CD4-positive, alpha-beta T cell (primary cell): Measurements from ENCODE around the gene RAP1GAP2. TPM values are rescaled to one million over a fixed set of nuclear protein-coding genes. Genes with fewer than 3 reads are reported as not detected.

Experiments used
- ATAC-seq: fragments of 200-7000 bp; cut with Tn5 transposase; one replicate; pipeline ENCODE4 v1.10.0; 2022; ENCODE audit warnings: mild to moderate bottlenecking; ENCODE audit not compliant: poor library complexity
- CTCF ChIA-PET: fragments of 350-600 bp; sonication (Branson Sonifier 250); formaldehyde crosslinking; loops from one replicate; lab custom pipeline; 2021; ENCODE audit warnings: antibody characterized with exemption, inconsistent platforms; lab: Charles Lee
- POLR2A ChIA-PET: fragments of 350-600 bp; sonication (Branson Sonifier 250); formaldehyde crosslinking; loops from one replicate; lab custom pipeline; 2021; ENCODE audit warnings: antibody characterized with exemption, inconsistent platforms; lab: Charles Lee
- DNase-seq, 14 experiments: peaks; one replicate each; pipeline ENCODE4 v3.0.0-alpha.2; 2013 to 2020; ENCODE audit warnings: mixed read lengths in 2 of 14
- H3K27ac ChIP-seq, 2 donors: one replicate each; pipeline versions ENCODE4 v1.5.1 to v1.7.0; 2013; ENCODE audit warnings: low read length in 2 of 2, low read depth in 1 of 2, mild to moderate bottlenecking in 1 of 2
- H3K27me3 ChIP-seq, 2 experiments: 1 replicate in 1 of 2; 2 replicates in 1 of 2; pipeline versions ENCODE4 v1.6.1 to v1.7.0; 2013; ENCODE audit warnings: low read length in 2 of 2, control low read depth in 1 of 2, mild to moderate bottlenecking in 1 of 2, moderate library complexity in 1 of 2; ENCODE audit not compliant: insufficient read depth in 2 of 2, control insufficient read depth in 1 of 2
- H3K36me3 ChIP-seq: one replicate; pipeline ENCODE4 v1.6.1; 2013; ENCODE audit warnings: low read length, control low read depth; ENCODE audit not compliant: insufficient read depth
- H3K4me1 ChIP-seq: one replicate; pipeline ENCODE4 v1.6.1; 2013; ENCODE audit warnings: low read length, control low read depth; ENCODE audit not compliant: insufficient read depth
- H3K4me3 ChIP-seq: one replicate; pipeline ENCODE4 v1.5.1; 2013; ENCODE audit warnings: mild to moderate bottlenecking, low read length, moderate library complexity
- H3K9me3 ChIP-seq, 2 experiments: 1 replicate in 1 of 2; 2 replicates in 1 of 2; pipeline versions ENCODE4 v1.6.1 to v1.7.0; 2013; ENCODE audit warnings: low read length in 2 of 2, mild to moderate bottlenecking in 2 of 2, control low read depth in 1 of 2, moderate library complexity in 1 of 2; ENCODE audit not compliant: control insufficient read depth in 1 of 2, insufficient read depth in 1 of 2
- H3K27ac Mint-ChIP-seq: one replicate; pipeline ENCODE4 v1.8.0; 2020; ENCODE audit warnings: mixed read lengths
- H3K27me3 Mint-ChIP-seq: one replicate; pipeline ENCODE4 v1.8.0; 2021; ENCODE audit warnings: mixed read lengths
- H3K36me3 Mint-ChIP-seq: one replicate; pipeline ENCODE4 v1.8.0; 2021; ENCODE audit warnings: low read depth, mixed read lengths
- H3K4me1 Mint-ChIP-seq: one replicate; pipeline ENCODE4 v1.8.0; 2021; ENCODE audit warnings: low read depth, mixed read lengths
- H3K4me3 Mint-ChIP-seq: one replicate; pipeline ENCODE4 v1.8.0; 2020; ENCODE audit warnings: mild to moderate bottlenecking, mixed read lengths
- H3K9me3 Mint-ChIP-seq: one replicate; pipeline ENCODE4 v1.8.0; 2020; ENCODE audit warnings: mixed read lengths
- CTCF ChIP-seq: fragments of 200-600 bp; IDR thresholded peaks from one replicate; pipeline ENCODE4 v1.8.0; 2022; ENCODE audit warnings: antibody characterized with exemption, mild to moderate bottlenecking
- intact Hi-C, 2 experiments: fragments of 100-400 bp; cut with DNase I in 1 of 2; cut with micrococcal nuclease in 1 of 2; formaldehyde crosslinking; loops; one replicate each; pipeline versions ENCODE4 v1.15.1 to v1.9.0; 2023 to 2025; cut with DNase I, micrococcal nuclease
- total RNA-seq, 174 experiments: library from RNA in 2 of 174; stranded (reverse) in 2 of 174; gene quantifications; one replicate each; pipeline ENCODE4 v1.2.3 and lab custom pipeline; 2021 to 2026

RAP1GAP2 gene
- total RNA-seq, 2 experiments from 2014 or later = 46.3 to 49.7 TPM

GRCh38 chr17:2936771-2937321, 140.6 kb downstream of the RAP1GAP2 start:
- peaks cover 15% of the 10 kb centered on the region for H3K36me3 Mint-ChIP-seq
- H3K36me3 ChIP-seq = peaks cover 3% of the 10 kb centered on the region
- no peak overlapping the region for H3K27ac Mint-ChIP-seq
- H3K27me3 ChIP-seq = no peaks in the 10 kb centered on the region
- CTCF ChIA-PET = interaction anchor here (1.2 kb wide), 1 partner anchor 151 kb away, joined by 3 read pairs; no protein-coding TSS in a partner anchor
- H3K4me3 Mint-ChIP-seq = no peak overlapping the region
- H3K27me3 Mint-ChIP-seq = no peaks in the 10 kb centered on the region
- no peak for ATAC-seq
- peaks cover 3% of the 10 kb centered on the region for H3K4me1 ChIP-seq
- DNase-seq = no peak
- no peak for TF ChIP-seq CTCF
- intact Hi-C loops = no loop called here
- H3K4me1 Mint-ChIP-seq = peaks cover 14% of the 10 kb centered on the region
- H3K9me3 ChIP-seq = no peaks in the 10 kb centered on the region
- no peaks in the 10 kb centered on the region for H3K9me3 Mint-ChIP-seq
- no peak overlapping the region for H3K27ac ChIP-seq
- POLR2A ChIA-PET = no interaction called here
- H3K4me3 ChIP-seq = no peak overlapping the region

GRCh38 chr17:2937331-2938003, 141.2 kb downstream of the RAP1GAP2 start:
- Histone ChIP-seq H3K27ac (no peak overlapping the region), H3K4me1 (peaks cover 3% of the 10 kb centered on the region), H3K36me3 (peaks cover 3% of the 10 kb centered on the region), H3K4me3 (no peak overlapping the region), H3K27me3 (no peaks in the 10 kb centered on the region), H3K9me3 (no peaks in the 10 kb centered on the region)
- POLR2A ChIA-PET = no interaction called here
- DNase-seq (no peak), ATAC-seq (no peak)
- intact Hi-C loops = no loop called here
- Mint-ChIP-seq H3K27ac (no peak overlapping the region), H3K4me1 (peaks cover 14% of the 10 kb centered on the region), H3K27me3 (no peaks in the 10 kb centered on the region), H3K36me3 (peaks cover 15% of the 10 kb centered on the region), H3K9me3 (no peaks in the 10 kb centered on the region), H3K4me3 (no peak overlapping the region)
- CTCF ChIA-PET = interaction anchor here (1.2 kb wide), 1 partner anchor 152 kb away, joined by 3 read pairs; no protein-coding TSS in a partner anchor
- TF ChIP-seq CTCF = no peak

- POLR2A ChIA-PET = no interaction called here
- H3K27ac Mint-ChIP-seq = no peak overlapping the region
- Histone ChIP-seq H3K4me3 (no peak overlapping the region), H3K27ac (no peak overlapping the region), H3K4me1 (peaks cover 14% of the 10 kb centered on the region), H3K36me3 (no peaks in the 10 kb centered on the region), H3K9me3 (no peaks in the 10 kb centered on the region), H3K27me3 (no peaks in the 10 kb centered on the region)
- H3K9me3 Mint-ChIP-seq = no peaks in the 10 kb centered on the region
- no peak for ATAC-seq
- peaks cover 28% of the 10 kb centered on the region for H3K4me1 Mint-ChIP-seq
- peaks cover 8% of the 10 kb centered on the region for H3K36me3 Mint-ChIP-seq
- no peak for TF ChIP-seq CTCF
- no peaks in the 10 kb centered on the region for H3K27me3 Mint-ChIP-seq
- no peak overlapping the region for H3K4me3 Mint-ChIP-seq
- intact Hi-C loops = no loop called here
- DNase-seq = no peak
- CTCF ChIA-PET = no interaction called here
These were observed 143.6 kb downstream of the RAP1GAP2 start for GRCh38 chr17:2939714-2940351.
